ENCODE measurements around the gene CCDC186.

DNA sequence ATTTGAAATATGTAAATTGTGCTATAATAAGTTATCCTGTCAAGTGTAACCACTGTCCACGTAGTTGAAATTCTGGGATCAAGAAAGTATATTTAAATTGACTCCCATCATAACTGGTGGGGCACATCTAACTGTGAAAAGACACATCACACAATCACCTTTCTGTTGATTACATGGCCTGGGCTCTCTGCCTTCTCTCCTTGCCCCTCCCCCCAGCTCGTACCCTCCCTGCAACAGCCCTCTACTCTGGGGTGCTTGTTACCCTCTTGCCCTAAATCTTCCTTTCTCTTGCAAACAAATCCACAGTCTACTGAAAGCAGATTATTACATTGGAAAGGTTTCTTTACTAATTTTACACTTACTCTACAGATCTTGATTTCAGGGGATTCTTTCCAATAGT, 56.3 kb downstream of the CCDC186 start:
- TF ChIP-seq, protein P1, sequence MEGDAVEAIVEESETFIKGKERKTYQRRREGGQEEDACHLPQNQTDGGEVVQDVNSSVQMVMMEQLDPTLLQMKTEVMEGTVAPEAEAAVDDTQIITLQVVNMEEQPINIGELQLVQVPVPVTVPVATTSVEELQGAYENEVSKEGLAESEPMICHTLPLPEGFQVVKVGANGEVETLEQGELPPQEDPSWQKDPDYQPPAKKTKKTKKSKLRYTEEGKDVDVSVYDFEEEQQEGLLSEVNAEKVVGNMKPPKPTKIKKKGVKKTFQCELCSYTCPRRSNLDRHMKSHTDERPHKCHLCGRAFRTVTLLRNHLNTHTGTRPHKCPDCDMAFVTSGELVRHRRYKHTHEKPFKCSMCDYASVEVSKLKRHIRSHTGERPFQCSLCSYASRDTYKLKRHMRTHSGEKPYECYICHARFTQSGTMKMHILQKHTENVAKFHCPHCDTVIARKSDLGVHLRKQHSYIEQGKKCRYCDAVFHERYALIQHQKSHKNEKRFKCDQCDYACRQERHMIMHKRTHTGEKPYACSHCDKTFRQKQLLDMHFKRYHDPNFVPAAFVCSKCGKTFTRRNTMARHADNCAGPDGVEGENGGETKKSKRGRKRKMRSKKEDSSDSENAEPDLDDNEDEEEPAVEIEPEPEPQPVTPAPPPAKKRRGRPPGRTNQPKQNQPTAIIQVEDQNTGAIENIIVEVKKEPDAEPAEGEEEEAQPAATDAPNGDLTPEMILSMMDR (IDR thresholded peaks at IDR 0.05), result no peak
- TF ChIP-seq NR3C1 (CRISPR knock-in tag; conservative IDR thresholded peaks at IDR 0.05; ENCODE audit: low read depth), result no peak
- no peak for TF ChIP-seq SP1 (CRISPR knock-in tag; conservative IDR thresholded peaks at IDR 0.05)
- TF ChIP-seq, protein P2, sequence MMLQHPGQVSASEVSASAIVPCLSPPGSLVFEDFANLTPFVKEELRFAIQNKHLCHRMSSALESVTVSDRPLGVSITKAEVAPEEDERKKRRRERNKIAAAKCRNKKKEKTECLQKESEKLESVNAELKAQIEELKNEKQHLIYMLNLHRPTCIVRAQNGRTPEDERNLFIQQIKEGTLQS (CRISPR knock-in tag; conservative IDR thresholded peaks at IDR 0.05), result no peak
- TF ChIP-seq, protein P3, sequence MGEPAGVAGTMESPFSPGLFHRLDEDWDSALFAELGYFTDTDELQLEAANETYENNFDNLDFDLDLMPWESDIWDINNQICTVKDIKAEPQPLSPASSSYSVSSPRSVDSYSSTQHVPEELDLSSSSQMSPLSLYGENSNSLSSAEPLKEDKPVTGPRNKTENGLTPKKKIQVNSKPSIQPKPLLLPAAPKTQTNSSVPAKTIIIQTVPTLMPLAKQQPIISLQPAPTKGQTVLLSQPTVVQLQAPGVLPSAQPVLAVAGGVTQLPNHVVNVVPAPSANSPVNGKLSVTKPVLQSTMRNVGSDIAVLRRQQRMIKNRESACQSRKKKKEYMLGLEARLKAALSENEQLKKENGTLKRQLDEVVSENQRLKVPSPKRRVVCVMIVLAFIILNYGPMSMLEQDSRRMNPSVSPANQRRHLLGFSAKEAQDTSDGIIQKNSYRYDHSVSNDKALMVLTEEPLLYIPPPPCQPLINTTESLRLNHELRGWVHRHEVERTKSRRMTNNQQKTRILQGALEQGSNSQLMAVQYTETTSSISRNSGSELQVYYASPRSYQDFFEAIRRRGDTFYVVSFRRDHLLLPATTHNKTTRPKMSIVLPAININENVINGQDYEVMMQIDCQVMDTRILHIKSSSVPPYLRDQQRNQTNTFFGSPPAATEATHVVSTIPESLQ (CRISPR knock-in tag; IDR thresholded peaks at IDR 0.05), result no peak
- TF ChIP-seq, protein P4, sequence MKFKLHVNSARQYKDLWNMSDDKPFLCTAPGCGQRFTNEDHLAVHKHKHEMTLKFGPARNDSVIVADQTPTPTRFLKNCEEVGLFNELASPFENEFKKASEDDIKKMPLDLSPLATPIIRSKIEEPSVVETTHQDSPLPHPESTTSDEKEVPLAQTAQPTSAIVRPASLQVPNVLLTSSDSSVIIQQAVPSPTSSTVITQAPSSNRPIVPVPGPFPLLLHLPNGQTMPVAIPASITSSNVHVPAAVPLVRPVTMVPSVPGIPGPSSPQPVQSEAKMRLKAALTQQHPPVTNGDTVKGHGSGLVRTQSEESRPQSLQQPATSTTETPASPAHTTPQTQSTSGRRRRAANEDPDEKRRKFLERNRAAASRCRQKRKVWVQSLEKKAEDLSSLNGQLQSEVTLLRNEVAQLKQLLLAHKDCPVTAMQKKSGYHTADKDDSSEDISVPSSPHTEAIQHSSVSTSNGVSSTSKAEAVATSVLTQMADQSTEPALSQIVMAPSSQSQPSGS (CRISPR knock-in tag; IDR thresholded peaks at IDR 0.05; ENCODE audit: borderline replicate concordance, low read depth), result no peak
- TF ChIP-seq, protein P5, sequence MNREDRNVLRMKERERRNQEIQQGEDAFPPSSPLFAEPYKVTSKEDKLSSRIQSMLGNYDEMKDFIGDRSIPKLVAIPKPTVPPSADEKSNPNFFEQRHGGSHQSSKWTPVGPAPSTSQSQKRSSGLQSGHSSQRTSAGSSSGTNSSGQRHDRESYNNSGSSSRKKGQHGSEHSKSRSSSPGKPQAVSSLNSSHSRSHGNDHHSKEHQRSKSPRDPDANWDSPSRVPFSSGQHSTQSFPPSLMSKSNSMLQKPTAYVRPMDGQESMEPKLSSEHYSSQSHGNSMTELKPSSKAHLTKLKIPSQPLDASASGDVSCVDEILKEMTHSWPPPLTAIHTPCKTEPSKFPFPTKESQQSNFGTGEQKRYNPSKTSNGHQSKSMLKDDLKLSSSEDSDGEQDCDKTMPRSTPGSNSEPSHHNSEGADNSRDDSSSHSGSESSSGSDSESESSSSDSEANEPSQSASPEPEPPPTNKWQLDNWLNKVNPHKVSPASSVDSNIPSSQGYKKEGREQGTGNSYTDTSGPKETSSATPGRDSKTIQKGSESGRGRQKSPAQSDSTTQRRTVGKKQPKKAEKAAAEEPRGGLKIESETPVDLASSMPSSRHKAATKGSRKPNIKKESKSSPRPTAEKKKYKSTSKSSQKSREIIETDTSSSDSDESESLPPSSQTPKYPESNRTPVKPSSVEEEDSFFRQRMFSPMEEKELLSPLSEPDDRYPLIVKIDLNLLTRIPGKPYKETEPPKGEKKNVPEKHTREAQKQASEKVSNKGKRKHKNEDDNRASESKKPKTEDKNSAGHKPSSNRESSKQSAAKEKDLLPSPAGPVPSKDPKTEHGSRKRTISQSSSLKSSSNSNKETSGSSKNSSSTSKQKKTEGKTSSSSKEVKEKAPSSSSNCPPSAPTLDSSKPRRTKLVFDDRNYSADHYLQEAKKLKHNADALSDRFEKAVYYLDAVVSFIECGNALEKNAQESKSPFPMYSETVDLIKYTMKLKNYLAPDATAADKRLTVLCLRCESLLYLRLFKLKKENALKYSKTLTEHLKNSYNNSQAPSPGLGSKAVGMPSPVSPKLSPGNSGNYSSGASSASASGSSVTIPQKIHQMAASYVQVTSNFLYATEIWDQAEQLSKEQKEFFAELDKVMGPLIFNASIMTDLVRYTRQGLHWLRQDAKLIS (CRISPR knock-in tag; IDR thresholded peaks at IDR 0.05; ENCODE audit: borderline replicate concordance), result no peak
- TF ChIP-seq, protein P6, sequence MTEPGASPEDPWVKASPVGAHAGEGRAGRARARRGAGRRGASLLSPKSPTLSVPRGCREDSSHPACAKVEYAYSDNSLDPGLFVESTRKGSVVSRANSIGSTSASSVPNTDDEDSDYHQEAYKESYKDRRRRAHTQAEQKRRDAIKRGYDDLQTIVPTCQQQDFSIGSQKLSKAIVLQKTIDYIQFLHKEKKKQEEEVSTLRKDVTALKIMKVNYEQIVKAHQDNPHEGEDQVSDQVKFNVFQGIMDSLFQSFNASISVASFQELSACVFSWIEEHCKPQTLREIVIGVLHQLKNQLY (CRISPR knock-in tag; IDR thresholded peaks at IDR 0.05), result no peak
- no peak for TF ChIP-seq ZNF317 (CRISPR knock-in tag; IDR thresholded peaks at IDR 0.05; ENCODE audit: borderline replicate concordance, low read depth)
